Measurements from ENCODE around the gene MON2. TPM values are rescaled to one million over a fixed set of nuclear protein-coding genes. Genes with fewer than 3 reads are reported as not detected.

Gene MON2
- total and polyA plus RNA-seq, 2 of the 13 experiments (the other 11 are each of a cell fraction or from before 2014, with no cell fraction given): 10.5 to 24.8 TPM

GRCh38 chr12:62466594-62467491, at the start of gene MON2 (continued):
- TF ChIP-seq ZNF407 (CRISPR knock-in tag; IDR thresholded peaks at IDR 0.05; ENCODE audit: not compliant biosample characterization) (peak; percentile 77), ZNF3 (CRISPR knock-in tag; IDR thresholded peaks at IDR 0.05) (no peak), ZNF83 (CRISPR knock-in tag; IDR thresholded peaks at IDR 0.05; ENCODE audit: borderline replicate concordance) (no peak), ZFY (CRISPR knock-in tag; IDR thresholded peaks at IDR 0.05) (peak; percentile 91), KDM5B (CRISPR knock-in tag; IDR thresholded peaks at IDR 0.05; ENCODE audit: borderline replicate concordance) (peak; percentile 68; the same call in 1 of the 2 replicates), ZNF350 (CRISPR knock-in tag; IDR thresholded peaks at IDR 0.05; ENCODE audit: borderline replicate concordance, low read depth) (peak; percentile 75), FOXO4 (CRISPR knock-in tag; conservative IDR thresholded peaks at IDR 0.05) (no peak), ZNF138 (CRISPR knock-in tag; IDR thresholded peaks at IDR 0.05; ENCODE audit: low read depth) (no peak), KDM5A (IDR thresholded peaks at IDR 0.05; ENCODE audit: borderline replicate concordance, low read length) (no peak; the same call in none of the 2 replicates), E2F5 (CRISPR knock-in tag; conservative IDR thresholded peaks at IDR 0.05) (0 out of 2 replicates have a peak, but pooled peaks have one; percentile 64), ZNF777 (CRISPR knock-in tag; IDR thresholded peaks at IDR 0.05) (peak; percentile 52; the same call in 1 of the 2 replicates), IRF1 (CRISPR knock-in tag; IDR thresholded peaks at IDR 0.05; ENCODE audit: low read depth) (0 out of 2 replicates have a peak, but pooled peaks have one; percentile 46), ZNF563 (CRISPR knock-in tag; IDR thresholded peaks at IDR 0.05) (peak; percentile 70; the same call in 1 of the 2 replicates), NCOA1 (CRISPR knock-in tag; IDR thresholded peaks at IDR 0.05) (no peak), MYC (CRISPR knock-in tag; IDR thresholded peaks at IDR 0.05; ENCODE audit: borderline replicate concordance) (peak; percentile 72), HCFC1 (IDR thresholded peaks at IDR 0.05; ENCODE audit: low read depth, low read length) (no peak; the same call in 1 of the 2 replicates), ZNF616 (CRISPR knock-in tag; IDR thresholded peaks at IDR 0.05; ENCODE audit: low read depth) (peak; percentile 27; the same call in 1 of the 2 replicates)
